ENCODE results near the gene PATZ1.
A peak's percentile ranks its signal among the peaks of the same experiment; 100 is the strongest.

Gene PATZ1

GRCh38 chr22:31313366-31314147 lies 32.6 kb downstream of the PATZ1 start:
- peak; percentile 40 for DNase-seq (ENCODE audit: low read depth)

- DNase-seq (ENCODE audit: low read depth) = no peak
These were observed 38.0 kb downstream of the PATZ1 start for GRCh38 chr22:31308181-31308580.

- DNase-seq (ENCODE audit: low read depth) = no peak
These were observed 41.0 kb downstream of the PATZ1 start for GRCh38 chr22:31305194-31305593.

- no peak for DNase-seq (ENCODE audit: low read depth)
These were observed 43.6 kb downstream of the PATZ1 start for GRCh38 chr22:31302537-31302936.

DNA sequence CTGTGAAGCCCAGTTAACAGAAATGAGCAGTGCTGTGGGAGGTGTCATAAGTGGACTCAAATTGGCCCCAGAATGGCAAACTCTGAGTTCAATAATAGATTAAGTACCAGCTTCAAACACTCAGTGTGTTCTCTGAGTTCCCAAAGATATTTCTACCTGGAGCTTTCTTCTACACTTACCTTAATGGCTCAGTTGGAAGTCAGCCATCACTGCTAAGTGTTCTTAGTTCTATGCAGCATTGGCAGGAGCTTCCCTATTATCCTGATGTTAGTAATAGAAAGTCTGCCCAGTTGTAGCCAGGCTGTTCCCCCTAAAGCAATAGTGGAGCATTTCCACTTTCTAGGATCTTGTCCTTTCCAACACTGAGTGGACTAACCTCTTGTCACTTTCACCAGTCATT lies 44.1 kb downstream of the PATZ1 start:
- DNase-seq (ENCODE audit: low read depth) = no peak

DNA sequence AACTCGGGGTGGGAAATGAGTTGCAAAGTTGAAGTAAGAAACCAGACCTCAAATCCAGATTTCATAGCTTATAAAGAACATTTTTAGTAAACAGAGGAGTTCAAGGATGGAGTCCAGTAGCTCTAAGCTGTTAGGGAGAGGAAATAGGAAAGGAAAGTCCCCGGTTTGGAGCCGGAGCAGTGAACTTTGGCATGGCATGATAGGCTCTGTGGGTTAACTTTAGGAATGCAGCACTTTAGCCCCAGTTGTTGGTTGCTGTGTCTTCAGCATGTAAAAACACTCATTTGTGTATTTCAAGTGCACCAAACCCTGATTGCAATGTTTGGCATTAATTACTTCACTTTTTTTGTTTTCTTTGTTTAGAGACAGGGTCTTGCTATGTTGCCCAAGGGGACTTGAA lies 45.2 kb downstream of the PATZ1 start:
- no peak for DNase-seq (ENCODE audit: low read depth)

- no peak for DNase-seq (ENCODE audit: low read depth)
These were observed 50.1 kb downstream of the PATZ1 start for GRCh38 chr22:31295831-31296657.

- DNase-seq (ENCODE audit: low read depth) = no peak
These were observed 50.8 kb downstream of the PATZ1 start for GRCh38 chr22:31295360-31295759.

DNA sequence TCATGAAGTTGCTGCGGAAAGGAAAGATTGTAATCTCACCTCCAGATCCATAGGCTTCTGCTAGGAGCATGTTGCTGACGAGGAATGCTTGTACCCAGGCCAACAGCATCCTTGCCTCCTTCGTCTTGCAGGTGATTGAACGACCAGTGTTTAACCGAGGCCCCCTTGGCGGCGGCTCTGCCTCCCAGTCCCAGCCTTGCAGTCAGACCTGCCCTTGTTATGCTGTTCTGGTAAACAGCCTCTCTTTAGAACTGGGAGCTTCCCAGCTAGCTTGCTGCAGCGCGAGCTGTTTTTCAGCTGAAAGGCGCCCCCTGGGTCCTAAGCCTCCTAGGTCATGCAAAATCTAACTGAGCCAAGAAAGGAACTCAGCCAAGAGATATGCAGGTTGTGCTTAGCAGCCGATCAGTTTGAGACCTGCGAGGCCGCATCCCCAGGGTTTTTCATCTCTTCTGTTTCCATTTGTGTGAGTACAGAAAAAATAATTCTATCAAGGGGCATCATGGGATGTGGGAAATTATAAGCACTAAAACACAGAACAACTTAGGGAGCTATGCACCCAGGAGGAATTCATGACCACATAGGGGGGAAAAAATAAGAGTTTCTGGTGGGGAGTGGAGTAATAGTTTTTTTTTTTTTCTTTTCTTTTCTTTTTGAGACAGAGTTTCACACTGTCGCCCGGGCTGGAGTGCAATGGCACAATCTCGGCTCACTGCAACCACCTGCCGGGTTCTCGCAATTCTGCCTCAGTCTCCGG lies 53.7 kb downstream of the PATZ1 start, which contains the start of gene PIK3IP1:
Gene PIK3IP1 (minus strand): TSS at position 253 of the 754 bp plus-strand sequence. CDS start 144 bp downstream, at position 109.
- peak; percentile 67 for DNase-seq (ENCODE audit: low read depth)

GRCh38 chr22:31291481-31292235 lies 54.5 kb downstream of the PATZ1 start:
- no peak for DNase-seq (ENCODE audit: low read depth)

DNA sequence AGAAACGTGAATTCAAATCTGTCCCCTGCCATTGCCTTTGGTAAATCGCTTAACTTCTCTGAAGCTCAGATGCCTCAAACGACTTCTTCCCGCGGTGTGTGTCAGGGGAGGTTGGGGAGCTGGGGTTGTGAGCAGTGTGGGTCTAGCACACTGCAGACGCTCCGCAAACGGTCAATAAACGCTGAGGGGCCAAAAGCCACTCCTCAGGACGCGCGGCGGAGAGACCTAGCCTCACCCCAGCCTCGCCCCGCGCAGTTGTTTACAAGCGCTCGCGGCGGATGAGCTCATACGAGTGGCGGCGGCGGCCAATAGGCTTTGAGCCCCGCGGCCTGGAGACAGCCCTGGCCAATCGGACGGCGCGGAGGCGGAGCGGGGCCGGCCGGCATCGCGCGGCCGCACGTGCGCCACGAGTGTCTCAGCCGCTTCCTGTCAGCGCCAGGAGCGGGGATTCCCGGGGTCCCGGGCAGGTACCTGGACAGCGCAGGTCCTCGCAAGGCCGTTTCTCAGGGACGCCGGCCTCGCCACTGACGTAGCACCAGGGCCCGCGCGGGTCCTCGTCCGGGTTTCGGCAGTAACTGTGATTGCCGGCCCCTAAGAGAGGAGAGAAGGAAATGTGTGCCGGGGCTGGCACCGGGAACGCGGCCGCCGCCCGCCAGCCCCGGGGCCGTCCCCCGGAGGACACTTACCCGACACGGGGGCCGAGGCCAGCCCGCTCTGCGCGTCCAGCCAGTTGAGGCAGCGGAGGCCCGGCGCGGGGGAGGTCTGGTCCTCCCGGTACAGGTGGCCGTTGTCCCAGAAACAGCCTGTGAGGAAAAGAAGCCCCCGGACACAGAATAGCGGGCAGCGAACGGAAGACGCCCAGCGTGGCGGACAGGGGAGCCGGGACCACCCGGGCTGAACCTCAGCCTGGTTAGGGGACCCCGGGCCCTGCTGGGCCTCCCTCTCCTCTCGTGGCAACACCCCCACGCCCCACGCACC lies 55.4 kb downstream of the PATZ1 start:
- DNase-seq (ENCODE audit: low read depth) = peak; percentile 76

- no peak for DNase-seq (ENCODE audit: low read depth)
These were observed 56.8 kb downstream of the PATZ1 start for GRCh38 chr22:31289344-31289743.

- no peak for DNase-seq (ENCODE audit: low read depth)
These were observed 57.5 kb downstream of the PATZ1 start for GRCh38 chr22:31288496-31289240.

GRCh38 chr22:31287818-31288495 lies 58.2 kb downstream of the PATZ1 start:
- no peak for DNase-seq (ENCODE audit: low read depth)

GRCh38 chr22:31286360-31287255 lies 59.5 kb downstream of the PATZ1 start:
- no peak for DNase-seq (ENCODE audit: low read depth)

GRCh38 chr22:31284281-31285155 lies 61.6 kb downstream of the PATZ1 start:
- DNase-seq (ENCODE audit: low read depth) = no peak

Measured in GM04504 (cell line).